Psoas muscle (tissue), 8 donors: ENCODE data around the gene TMEM252. TPM values are rescaled to one million over a fixed set of nuclear protein-coding genes. Genes with fewer than 3 reads are reported as not detected.
A peak's percentile ranks its signal among the peaks of the same experiment; 100 is the strongest.

Experiments used
- ATAC-seq, 4 donors: fragments of 200-7000 bp; cut with Tn5 transposase; one replicate each; pipeline ENCODE4 v1.9.1; 2020; ENCODE audit warnings: moderate library complexity in 3 of 4, mild to moderate bottlenecking in 2 of 4
- DNase-seq, 2 donors: peaks; one replicate each; pipeline ENCODE4 v3.0.0-alpha.2; 2020
- H3K27ac ChIP-seq: fragments of 200-600 bp; one replicate; pipeline ENCODE4 v1.8.0; 2022
- H3K27me3 ChIP-seq, 3 donors: fragments of 200-600 bp in 1 of 3; one replicate each; pipeline versions ENCODE4 v1.6.1 to v1.8.0; 2013 to 2022; ENCODE audit warnings: low read length in 2 of 3, mild to moderate bottlenecking in 2 of 3, moderate library complexity in 1 of 3; ENCODE audit not compliant: insufficient read depth in 3 of 3
- H3K36me3 ChIP-seq, 2 donors: fragments of 200-600 bp in 1 of 2; one replicate each; pipeline versions ENCODE4 v1.6.1 to v1.8.0; 2013 to 2022; ENCODE audit warnings: low read depth in 1 of 2, mild to moderate bottlenecking in 1 of 2, moderate library complexity in 1 of 2; ENCODE audit not compliant: insufficient read depth in 1 of 2
- H3K4me1 ChIP-seq: fragments of 200-600 bp; one replicate; pipeline ENCODE4 v1.8.0; 2022
- H3K4me3 ChIP-seq: fragments of 200-600 bp; one replicate; pipeline ENCODE4 v1.8.0; 2022; ENCODE audit warnings: mild to moderate bottlenecking
- H3K9me3 ChIP-seq: fragments of 200-600 bp; one replicate; pipeline ENCODE4 v1.8.0; 2022
- CTCF ChIP-seq: fragments of 200-600 bp; IDR thresholded peaks from one replicate; pipeline ENCODE4 v1.8.0; 2022; ENCODE audit warnings: antibody characterized with exemption
- WGBS, 3 donors: extraction: QIAGEN DNeasy Blood & Tissue Kit; methylation state at CpG; one replicate each; pipeline versions ENCODE4 v1.1.6 to v1.1.7; 2013; 5-methylcytosine and 5-hydroxymethylcytosine counted together
- intact Hi-C, 2 donors: fragments of 100-400 bp; cut with DNase I; formaldehyde crosslinking; loops; one replicate each; pipeline versions ENCODE4 v1.11.0 to v1.14.2; 2022
- polyA plus RNA-seq, 3 donors: library from polyadenylated mRNA; stranded (reverse); fragments of 200-250 nt; gene quantifications; one replicate each; pipeline ENCODE4 v1.2.3, GENCODE V29; 2013
- total RNA-seq, 4 donors: library from RNA; stranded (reverse); fragmentation: NEBNext Ultra II Directional in 2 of 4; extraction: Animal tissue kit (Norgen Biotek cat#: 25700) in 2 of 4; gene quantifications; one replicate each; pipeline versions ENCODE4 v1.2.1 to v1.2.4, GENCODE V29; 2021 to 2023
- donor health status: healthy with polysubstance abuse.
- donor health status: DM: no; HTN: no; CAD: no; lungs with moderate emphysema.
- donor health status: Bipolar disorder and iron deficiency.
- donor health status: healthy.
- donor health status: DM: yes; HTN: yes; CAD: no.
- donor health status: DM: no; HTN: no; CAD: no.
- donor health status: DM: no; HTN: no; CAD: no.
- donor health status: DM: yes; HTN: yes; CAD: no.

TMEM252 gene
- total and polyA plus RNA-seq, 7 donors = not detected

GRCh38 chr9:68546596-68547390 lies 6.1 kb upstream of the TMEM252 start:
- H3K27ac ChIP-seq = peak overlapping the region; percentile 26
- DNase-seq = no peak
- TF ChIP-seq CTCF = no peak
- ATAC-seq = peak in 3 of 4 donors; percentile 59 to 66 (median 60)
- no peaks in the 10 kb centered on the region for H3K9me3 ChIP-seq
- peaks cover 0 to 3% (median 0%) of the 10 kb centered on the region in 3 donors for H3K27me3 ChIP-seq
- H3K4me1 ChIP-seq = no peaks in the 10 kb centered on the region
- WGBS, 3 donors = 46 to 53% (median 49%) methylated on average over 6 of the region's 6 CpGs
- no peak overlapping the region for H3K4me3 ChIP-seq
- intact Hi-C loops = no loop called here
- H3K36me3 ChIP-seq = no peaks in the 10 kb centered on the region

- TF ChIP-seq CTCF = no peak
- intact Hi-C loops = no loop called here
- no peak overlapping the region for H3K4me3 ChIP-seq
- no peak for ATAC-seq
- H3K4me1 ChIP-seq = no peaks in the 10 kb centered on the region
- H3K9me3 ChIP-seq = no peaks in the 10 kb centered on the region
- H3K36me3 ChIP-seq = no peaks in the 10 kb centered on the region
- no peak for DNase-seq
- H3K27ac ChIP-seq = no peak overlapping the region
- WGBS, 3 donors = 93 to 95% (median 94%) methylated on average over 3 of the region's 3 CpGs
- H3K27me3 ChIP-seq = peaks cover 0 to 3% (median 0%) of the 10 kb centered on the region in 3 donors
Observed at GRCh38 chr9:68545033-68545705, 4.5 kb upstream of the TMEM252 start.

- 62 to 70% (median 62%) methylated on average over 2 of the region's 2 CpGs for WGBS, 3 donors
- H3K36me3 ChIP-seq = no peaks in the 10 kb centered on the region
- intact Hi-C loops = no loop called here
- H3K27ac ChIP-seq = no peak overlapping the region
- DNase-seq = no peak
- no peaks in the 10 kb centered on the region for H3K27me3 ChIP-seq
- H3K4me3 ChIP-seq = no peak overlapping the region
- peaks cover 18% of the 10 kb centered on the region for H3K4me1 ChIP-seq
- H3K9me3 ChIP-seq = no peaks in the 10 kb centered on the region
- TF ChIP-seq CTCF = no peak
- no peak for ATAC-seq
Observed at GRCh38 chr9:68541568-68541967, 885 bp upstream of the TMEM252 start.

- Histone ChIP-seq H3K27ac (peak overlapping the region; percentile 65), H3K4me1 (peaks cover 18% of the 10 kb centered on the region), H3K4me3 (no peak overlapping the region), H3K9me3 (no peaks in the 10 kb centered on the region), H3K27me3 (no peaks in the 10 kb centered on the region), H3K36me3 (no peaks in the 10 kb centered on the region)
- TF ChIP-seq CTCF = no peak
- intact Hi-C loops = no loop called here
- DNase-seq (peak in 1 of 2 donors; percentile 70), ATAC-seq (peak; percentile 94 to 97 (median 95))
- WGBS, 3 donors = 11 to 34% (median 22%) methylated on average over 3 of the region's 3 CpGs
Observed at GRCh38 chr9:68538200-68538599, 2.5 kb downstream of the TMEM252 start.
